Medulla oblongata (tissue), 1 donor: Measurements from ENCODE around the gene NEMP2.

ENCODE experiments used
- DNase-seq: peaks from one replicate; pipeline ENCODE4 v3.0.0-alpha.2; 2015; ENCODE audit errors: extremely low spot score

The NEMP2 gene

DNA sequence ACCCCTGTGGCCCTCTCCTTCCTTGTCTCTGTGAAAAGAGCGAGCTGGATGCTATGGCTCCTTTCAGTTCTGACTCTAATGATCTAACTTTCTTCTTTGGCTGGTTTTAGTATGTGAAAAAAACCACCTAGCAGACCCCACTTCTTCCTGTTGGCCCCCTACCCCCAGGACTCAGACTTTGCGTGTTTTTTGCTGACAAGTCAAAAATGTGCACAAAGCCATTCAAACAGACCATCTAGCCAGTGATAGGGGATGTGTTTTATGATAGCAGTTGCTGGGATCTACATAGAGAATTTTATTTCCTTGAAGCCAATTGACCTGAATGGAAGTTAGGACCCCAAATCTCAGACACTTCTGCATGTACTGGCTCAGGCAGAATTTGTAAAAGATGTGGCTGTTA, 77.3 kb downstream of the NEMP2 start:
- DNase-seq: no peak

DNA sequence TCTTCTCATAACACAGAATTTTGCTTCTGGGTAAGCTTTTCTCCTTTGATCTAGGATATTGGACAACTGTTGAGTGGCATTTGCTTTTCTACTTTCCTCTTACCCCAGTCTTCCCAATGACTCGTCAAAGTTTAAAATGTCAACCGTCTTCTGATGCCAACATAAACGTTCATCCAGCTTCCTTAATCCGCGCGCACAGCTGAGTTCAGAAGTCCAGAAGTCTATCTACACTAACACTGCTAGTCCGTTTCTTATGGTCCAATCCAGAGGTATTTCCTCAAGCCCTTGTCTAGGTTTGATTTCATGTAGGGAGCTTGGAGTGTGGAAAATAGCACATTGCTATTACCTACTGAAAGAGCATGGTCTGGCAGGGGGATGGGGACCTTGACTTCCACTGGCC, 77.7 kb downstream of the NEMP2 start:
- DNase-seq: no peak

DNA sequence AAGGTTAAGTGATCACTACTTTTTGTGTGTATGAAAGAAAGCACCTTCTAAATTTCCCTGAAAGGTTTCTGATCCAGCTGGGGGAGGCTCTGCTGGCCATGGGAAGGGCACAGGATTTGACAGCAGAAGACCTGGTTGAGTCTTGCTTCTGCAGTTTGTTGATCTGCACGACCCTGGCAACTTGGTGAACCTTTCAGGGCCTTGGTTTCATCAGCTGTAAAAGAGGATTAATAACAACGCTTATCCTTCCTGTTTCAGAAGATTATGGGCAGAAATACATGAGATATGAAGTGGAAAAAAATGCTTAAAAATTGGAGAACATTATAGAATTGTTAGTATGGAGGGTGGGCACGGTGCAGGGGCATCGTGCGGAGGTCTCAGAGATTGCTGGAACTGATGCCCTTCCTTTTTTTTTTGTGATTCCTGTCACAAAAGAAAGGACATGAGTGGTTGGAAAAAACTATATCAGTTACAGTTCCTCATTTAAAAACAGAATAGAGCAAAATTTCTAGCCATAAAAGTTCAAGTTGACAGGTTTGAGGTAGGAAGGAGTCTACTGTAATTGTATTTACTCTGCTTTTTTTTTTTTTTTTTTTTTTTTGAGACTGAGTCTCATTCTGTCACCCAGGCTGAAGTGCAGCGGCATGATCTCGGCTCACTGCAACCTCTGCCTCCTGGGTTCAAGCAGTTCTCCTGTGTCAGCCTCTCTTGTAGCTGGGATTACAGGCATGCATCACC, 79.0 kb downstream of the NEMP2 start:
- no peak for DNase-seq

DNA sequence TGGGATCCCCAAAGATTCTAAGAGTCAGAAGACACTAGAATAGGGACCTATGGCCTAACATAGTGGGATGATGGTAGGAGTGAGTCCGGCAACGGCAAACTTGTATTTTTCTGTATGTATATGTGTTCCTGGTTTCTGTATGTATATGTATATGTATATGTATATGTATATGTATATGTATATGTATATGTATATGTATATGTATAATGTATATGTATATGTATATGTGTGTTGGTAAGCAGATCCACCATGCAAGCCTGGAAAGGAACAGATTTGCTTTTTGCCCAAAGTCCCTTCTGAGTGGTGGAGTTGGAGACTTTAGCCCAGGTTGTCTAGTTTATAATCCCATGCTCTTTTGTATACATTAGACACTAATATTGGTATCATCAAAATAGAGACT, 79.7 kb downstream of the NEMP2 start:
- DNase-seq: no peak
